ENCODE measurements around the gene ZNF200.

DNA sequence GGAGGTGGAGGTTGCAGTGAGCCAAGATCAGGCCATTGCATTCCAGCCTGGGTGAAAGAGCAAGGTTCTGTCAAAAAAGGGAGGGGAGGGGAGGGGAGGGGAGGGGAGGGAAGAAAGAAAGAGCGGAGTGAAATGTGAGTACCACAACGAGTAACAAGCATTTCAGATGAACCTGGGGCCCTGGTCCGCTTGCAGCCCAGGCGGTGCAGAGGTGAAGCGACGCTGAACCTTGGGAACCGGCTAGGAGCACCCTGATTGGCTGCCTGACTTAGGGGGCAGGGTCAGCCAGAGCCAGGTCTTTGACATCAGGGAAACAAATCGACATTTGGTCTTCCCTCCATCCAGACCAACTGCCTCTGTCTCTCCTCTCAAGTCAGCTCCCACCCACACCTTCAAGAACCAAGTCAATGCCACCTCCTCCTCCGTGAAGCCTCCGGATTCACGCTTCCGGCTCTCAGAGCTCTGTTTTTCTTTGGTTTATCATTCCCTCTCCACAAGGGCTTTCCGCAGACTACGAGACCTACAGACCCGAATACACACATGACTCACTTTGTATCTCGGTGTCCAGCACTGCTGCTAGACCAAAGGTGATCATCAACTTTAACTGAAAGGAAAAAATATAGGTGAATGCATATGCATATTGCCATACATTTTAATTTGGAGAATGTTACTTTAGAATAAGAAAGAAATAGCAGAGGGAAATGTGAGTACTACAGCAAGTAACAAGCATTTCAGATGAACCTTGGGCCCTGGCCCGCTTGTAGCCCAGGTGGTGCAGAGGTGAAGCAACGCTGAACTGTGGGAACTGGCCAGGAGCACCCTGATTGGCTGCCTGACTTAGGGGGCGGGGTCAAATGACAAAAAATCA, 27.6 kb downstream of the ZNF200 start:
- TF ChIP-seq GATA3 (IDR thresholded peaks at IDR 0.05; ENCODE audit: low read depth, low read length): no peak
- TF ChIP-seq GATA2 (IDR thresholded peaks at IDR 0.05; ENCODE audit: low read depth, low read length): no peak

Data from SH-SY5Y (cell line).